Smooth muscle cell (in vitro differentiated cells): ENCODE results near the gene HLA-F. TPM values are rescaled to one million over a fixed set of nuclear protein-coding genes. Genes with fewer than 3 reads are reported as not detected.

Experiments
- DNase-seq: peaks from one replicate; lab custom pipeline; 2025; ENCODE audit not compliant: unreplicated experiment; lab: John Stamatoyannopoulos, UW
- H2AFZ ChIP-seq: fragments of 200-600 bp; sonication (generic); 2 replicates; pipeline ENCODE4 v1.6.0; 2016; ENCODE audit warnings: antibody characterized with exemption, low read depth, mild to moderate bottlenecking
- H3F3A ChIP-seq: fragments of 200-600 bp; sonication (generic); 2 replicates; pipeline ENCODE4 v1.6.0; 2017; ENCODE audit warnings: antibody characterized with exemption, low read depth
- H3K27ac ChIP-seq: fragments of 200-600 bp; sonication (generic); 2 replicates; pipeline ENCODE4 v1.5.1; 2016; ENCODE audit warnings: low read depth, mild to moderate bottlenecking
- H3K27me3 ChIP-seq: fragments of 200-600 bp; sonication (generic); 2 replicates; pipeline ENCODE4 v1.6.1; 2016; ENCODE audit warnings: low read depth, mild to moderate bottlenecking
- H3K36me3 ChIP-seq: fragments of 200-600 bp; sonication (generic); 2 replicates; pipeline ENCODE4 v1.5.1; 2016; ENCODE audit warnings: low read depth
- H3K4me1 ChIP-seq: fragments of 200-600 bp; sonication (generic); 2 replicates; pipeline ENCODE4 v1.5.1; 2016; ENCODE audit warnings: low read depth
- H3K4me2 ChIP-seq: fragments of 200-600 bp; sonication (generic); 2 replicates; pipeline ENCODE4 v1.6.0; 2016; ENCODE audit warnings: mild to moderate bottlenecking
- H3K4me3 ChIP-seq: fragments of 200-600 bp; sonication (generic); 2 replicates; pipeline ENCODE4 v1.5.1; 2016; ENCODE audit warnings: mild to moderate bottlenecking
- H3K79me2 ChIP-seq: fragments of 200-600 bp; sonication (generic); 2 replicates; pipeline ENCODE4 v1.6.0; 2016; ENCODE audit warnings: low read depth, mild to moderate bottlenecking
- H3K9ac ChIP-seq: fragments of 200-600 bp; sonication (generic); 2 replicates; pipeline ENCODE4 v1.6.0; 2016; ENCODE audit warnings: low read depth
- H3K9me3 ChIP-seq: fragments of 200-600 bp; sonication (generic); replicated peaks from 2 replicates; pipeline ENCODE4 v1.5.1; 2016; ENCODE audit warnings: low read depth
- H4K20me1 ChIP-seq: fragments of 200-600 bp; sonication (generic); 2 replicates; pipeline ENCODE4 v1.6.0; 2016; ENCODE audit warnings: low read depth
- WGBS: methylation state at CpG from one replicate; pipeline ENCODE4 v1.1.7; 2016; ENCODE audit warnings: low lambda C conversion rate; 5-methylcytosine and 5-hydroxymethylcytosine counted together
- polyA plus RNA-seq: library from polyadenylated mRNA; unstranded; fragments of >200 nt; fragmentation: Nextera tagmentation; extraction: Ambion mirVana; gene quantifications from 2 replicates; pipeline ENCODE4 v1.2.1, GENCODE V29; 2016
- total RNA-seq: library from RNA; depleted of rRNA; stranded (reverse); fragments of >200 nt; gene quantifications from 2 replicates; pipeline ENCODE4 v1.2.3, GENCODE V29; 2014
- TF ChIP-seq, protein P1 (sequence below): fragments of 200-600 bp; sonication (generic); IDR thresholded peaks from 2 replicates; pipeline ENCODE4 v1.5.1; 2017; ENCODE audit warnings: borderline replicate concordance, mild to moderate bottlenecking, antibody characterized with exemption; ENCODE audit not compliant: insufficient read depth, poor library complexity, severe bottlenecking

The HLA-F gene
- total and polyA plus RNA-seq, 2 experiments from 2014 or later = 5.6 to 6.9 TPM

DNA sequence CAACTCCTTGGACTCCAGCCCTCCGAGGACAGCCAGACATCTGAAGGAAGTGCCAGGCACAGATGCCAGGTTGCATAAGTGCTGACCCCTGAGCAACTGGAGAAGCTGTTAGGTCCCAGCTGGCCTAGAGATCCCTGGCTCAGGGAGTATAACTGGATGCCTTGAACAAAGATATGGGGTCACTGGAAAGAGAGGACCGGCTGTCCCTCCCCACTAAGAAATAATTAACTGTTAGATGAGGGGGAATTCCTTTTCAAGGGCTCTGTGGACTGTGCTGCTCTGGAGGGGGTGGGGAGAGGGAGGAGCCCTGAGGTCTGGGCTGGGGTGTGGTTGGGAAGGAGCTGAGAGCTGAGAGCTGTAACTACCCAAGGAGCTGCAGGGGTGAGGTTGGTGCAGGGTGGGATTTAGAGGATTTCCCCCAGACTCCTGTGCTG lies 39.6 kb downstream of the HLA-F start:
- H3K27ac ChIP-seq = no peak overlapping the region
- no peaks in the 10 kb centered on the region for H3K4me1 ChIP-seq
- TF ChIP-seq, protein P1, sequence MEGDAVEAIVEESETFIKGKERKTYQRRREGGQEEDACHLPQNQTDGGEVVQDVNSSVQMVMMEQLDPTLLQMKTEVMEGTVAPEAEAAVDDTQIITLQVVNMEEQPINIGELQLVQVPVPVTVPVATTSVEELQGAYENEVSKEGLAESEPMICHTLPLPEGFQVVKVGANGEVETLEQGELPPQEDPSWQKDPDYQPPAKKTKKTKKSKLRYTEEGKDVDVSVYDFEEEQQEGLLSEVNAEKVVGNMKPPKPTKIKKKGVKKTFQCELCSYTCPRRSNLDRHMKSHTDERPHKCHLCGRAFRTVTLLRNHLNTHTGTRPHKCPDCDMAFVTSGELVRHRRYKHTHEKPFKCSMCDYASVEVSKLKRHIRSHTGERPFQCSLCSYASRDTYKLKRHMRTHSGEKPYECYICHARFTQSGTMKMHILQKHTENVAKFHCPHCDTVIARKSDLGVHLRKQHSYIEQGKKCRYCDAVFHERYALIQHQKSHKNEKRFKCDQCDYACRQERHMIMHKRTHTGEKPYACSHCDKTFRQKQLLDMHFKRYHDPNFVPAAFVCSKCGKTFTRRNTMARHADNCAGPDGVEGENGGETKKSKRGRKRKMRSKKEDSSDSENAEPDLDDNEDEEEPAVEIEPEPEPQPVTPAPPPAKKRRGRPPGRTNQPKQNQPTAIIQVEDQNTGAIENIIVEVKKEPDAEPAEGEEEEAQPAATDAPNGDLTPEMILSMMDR = no peak
- H3F3A ChIP-seq = no peaks in the 10 kb centered on the region
- H4K20me1 ChIP-seq = no peaks in the 10 kb centered on the region
- H3K4me3 ChIP-seq = no peak overlapping the region
- no peaks in the 10 kb centered on the region for H3K9me3 ChIP-seq
- no peak overlapping the region for H2AFZ ChIP-seq
- H3K36me3 ChIP-seq = no peaks in the 10 kb centered on the region
- DNase-seq = no peak
- H3K79me2 ChIP-seq = no peaks in the 10 kb centered on the region
- H3K9ac ChIP-seq = no peak overlapping the region
- 79% methylated on average over 2 of the region's 2 CpGs for WGBS
- no peaks in the 10 kb centered on the region for H3K27me3 ChIP-seq
- no peak overlapping the region for H3K4me2 ChIP-seq

DNA sequence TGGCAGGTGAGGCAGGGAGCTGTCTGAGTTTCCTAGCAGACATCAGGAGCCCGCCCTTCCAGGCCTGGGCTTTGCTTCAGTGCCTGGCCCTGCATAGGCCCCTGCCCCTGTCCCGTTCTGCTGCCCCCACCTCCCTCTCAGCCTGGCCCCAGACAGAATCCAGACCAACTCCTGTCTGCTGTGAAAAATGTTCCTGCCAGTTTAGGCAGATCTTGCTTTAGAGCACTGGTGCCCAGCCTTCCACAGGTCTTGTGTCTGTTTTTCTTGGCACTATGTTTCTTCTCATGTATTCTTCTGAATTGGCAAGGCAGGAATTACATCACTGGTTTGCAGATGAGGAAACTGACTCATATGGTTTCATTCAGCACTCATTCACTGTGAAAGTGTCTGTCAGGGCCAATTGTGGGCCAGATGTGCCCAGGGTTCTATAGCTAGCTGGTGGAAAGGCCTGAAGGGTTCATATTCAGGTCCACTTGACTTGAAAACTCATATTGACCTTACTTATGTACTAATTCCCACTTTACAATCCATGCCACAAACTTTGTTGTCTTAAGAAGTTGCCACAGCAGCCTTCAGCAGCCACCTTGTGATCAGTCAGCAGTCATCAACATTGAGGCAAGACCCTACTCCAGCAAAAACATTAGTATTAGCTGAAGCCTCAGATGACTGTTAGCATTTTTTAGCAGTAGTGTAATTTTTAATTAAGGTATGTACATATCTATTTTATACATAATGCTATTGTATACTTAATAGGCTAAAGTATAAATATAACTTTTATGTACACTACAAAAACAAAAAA lies 40.5 kb downstream of the HLA-F start:
- no peak for DNase-seq
- 72% methylated on average over 2 of the region's 2 CpGs for WGBS
- H3K27ac ChIP-seq = no peak overlapping the region

DNA sequence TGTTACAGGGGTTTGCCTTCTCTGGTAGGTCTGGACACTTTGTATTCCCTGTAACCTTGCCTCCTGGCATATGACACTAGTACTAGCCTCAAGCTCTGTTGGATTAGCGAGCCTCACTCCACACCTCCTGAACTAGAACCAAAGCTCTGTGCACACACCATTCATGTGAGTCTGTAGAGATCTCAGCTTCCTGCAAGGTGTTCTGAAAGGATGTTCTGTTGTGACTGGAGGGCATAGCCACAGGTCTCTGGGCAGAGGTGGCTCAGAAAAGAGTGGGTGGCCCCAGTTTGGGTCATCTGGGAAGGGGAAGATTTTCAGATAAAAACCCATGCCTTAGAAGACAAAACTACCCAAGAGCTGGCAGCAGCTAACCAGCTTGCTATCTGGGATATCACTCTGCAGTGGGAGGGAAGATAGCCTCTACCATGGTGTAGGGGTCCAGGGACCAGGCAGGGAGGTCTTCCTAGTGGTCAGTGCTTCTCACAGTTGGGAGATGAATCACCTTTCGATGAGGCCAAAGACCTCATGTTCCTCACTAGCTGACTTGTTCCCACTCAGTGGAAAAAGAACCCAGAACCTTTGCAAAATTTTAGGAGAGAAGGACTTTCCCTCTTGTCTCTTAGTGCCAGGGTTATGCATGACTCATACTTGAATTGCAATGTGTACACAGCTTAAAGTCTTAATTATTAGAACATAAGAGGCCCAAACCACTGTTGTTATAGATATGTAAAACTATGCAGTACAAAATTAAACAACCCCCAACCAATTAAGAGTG lies 41.4 kb downstream of the HLA-F start:
- H3K27ac ChIP-seq = no peak overlapping the region
- no peak overlapping the region for H3K4me3 ChIP-seq
- TF ChIP-seq, protein P1 = no peak
- H4K20me1 ChIP-seq = no peaks in the 10 kb centered on the region
- no peak overlapping the region for H3K4me2 ChIP-seq
- no peaks in the 10 kb centered on the region for H3F3A ChIP-seq
- H3K9me3 ChIP-seq = no peaks in the 10 kb centered on the region
- no peak for DNase-seq
- H3K79me2 ChIP-seq = no peaks in the 10 kb centered on the region
- H3K36me3 ChIP-seq = no peaks in the 10 kb centered on the region
- H3K27me3 ChIP-seq = no peaks in the 10 kb centered on the region
- H3K9ac ChIP-seq = no peak overlapping the region
- WGBS = 88% methylated on average over 2 of the region's 2 CpGs
- no peaks in the 10 kb centered on the region for H3K4me1 ChIP-seq
- no peak overlapping the region for H2AFZ ChIP-seq

More for the DNA sequence above, 40.5 kb downstream of the HLA-F start:
- Histone ChIP-seq H3F3A (no peaks in the 10 kb centered on the region), H3K4me1 (no peaks in the 10 kb centered on the region), H4K20me1 (no peaks in the 10 kb centered on the region), H3K79me2 (no peaks in the 10 kb centered on the region), H3K4me3 (no peak overlapping the region), H3K9me3 (no peaks in the 10 kb centered on the region), H3K4me2 (no peak overlapping the region), H2AFZ (no peak overlapping the region), H3K9ac (no peak overlapping the region), H3K36me3 (no peaks in the 10 kb centered on the region), H3K27me3 (no peaks in the 10 kb centered on the region)
- TF ChIP-seq, protein P1 = no peak
